Peyer's patch (tissue), 4 donors: ENCODE results near the gene DCT.

Experiments
- CTCF ChIP-seq, 6 experiments: fragments of 450-650 bp in 4 of 6; fragments of 200-600 bp in 2 of 6; sonication (generic) in 1 of 6; IDR thresholded peaks; one replicate each; pipeline ENCODE4 v1.5.1; 2017 to 2019; ENCODE audit warnings: antibody characterized with exemption in 6 of 6, mild to moderate bottlenecking in 3 of 6, moderate library complexity in 1 of 6
- POLR2A ChIP-seq, 2 donors: fragments of 450-650 bp; IDR thresholded peaks; one replicate each; pipeline ENCODE4 v1.5.1; 2017; ENCODE audit warnings: antibody characterized with exemption in 2 of 2, mild to moderate bottlenecking in 2 of 2, moderate library complexity in 2 of 2

GRCh38 chr13:94431574-94431973, 47.9 kb downstream of the DCT start:
- no peak for TF ChIP-seq POLR2A (IDR thresholded peaks at IDR 0.05)
- TF ChIP-seq CTCF (IDR thresholded peaks at IDR 0.05) = no peak
